GM12878 (cell line): ENCODE data around the gene TAF4. TPM values are rescaled to one million over a fixed set of nuclear protein-coding genes. Genes with fewer than 3 reads are reported as not detected.

Experiments
- ATAC-seq: fragments of 200-7000 bp; cut with Tn5 transposase; 3 replicates; pipeline ENCODE4 v1.9.1; 2020; ENCODE audit warnings: mild to moderate bottlenecking, moderate library complexity
- BruUV-seq: library from RNA; stranded (reverse); fragments of 400-500 nt; replicated peaks from 2 replicates; lab custom pipeline; 2021; lab: Mats Ljungman, UMichigan
- CTCF ChIA-PET: fragments of 300-600 bp; sonication (Branson Sonifier 250); formaldehyde crosslinking; extraction: SDS; loops from one replicate; lab custom pipeline; 2021; ENCODE audit warnings: inconsistent platforms; lab: Yijun Ruan, JAX
- POLR2A ChIA-PET: fragments of 350-600 bp; formaldehyde crosslinking; extraction: SDS; loops from one replicate; lab custom pipeline; 2021; ENCODE audit warnings: inconsistent platforms; lab: Charles Lee
- RAD21 ChIA-PET: fragments of 300-600 bp; sonication (Branson Sonifier 250); formaldehyde crosslinking; loops from one replicate; lab custom pipeline; 2023; ENCODE audit warnings: antibody characterized with exemption; ENCODE audit not compliant: unreplicated experiment; lab: Charles Lee
- SMC1A ChIA-PET: fragments of 300-600 bp; sonication (Branson Sonifier 250); formaldehyde crosslinking; loops from one replicate; lab custom pipeline; 2023; ENCODE audit not compliant: unreplicated experiment, uncharacterized antibody; lab: Charles Lee
- DNase-seq: peaks from one replicate; pipeline ENCODE4 v3.0.0-alpha.2; 2011; ENCODE audit warnings: low read depth, low spot score
- FAIRE-seq: peaks from 3 replicates; lab custom pipeline; 2011; peaks lifted over from hg19 to GRCh38; lab: Jason Lieb, UNC
- H2AFZ ChIP-seq: 2 replicates; pipeline ENCODE4 v1.6.0; 2011; ENCODE audit warnings: low read depth, low read length, control low read depth; ENCODE audit not compliant: control insufficient read depth
- H3K27ac ChIP-seq: 2 replicates; pipeline ENCODE4 v1.5.1; 2011; ENCODE audit warnings: control low read depth; ENCODE audit not compliant: control insufficient read depth, insufficient read depth
- H3K27me3 ChIP-seq, 2 experiments: replicated peaks in 1 of 2; 2 replicates each; pipeline versions ENCODE4 v1.6.0 to v1.6.1; 2011; ENCODE audit warnings: low read length in 1 of 2; ENCODE audit not compliant: control insufficient read depth in 2 of 2, insufficient read depth in 2 of 2
- H3K36me3 ChIP-seq, 2 experiments: 2 replicates each; pipeline ENCODE4 v1.5.1; 2011; ENCODE audit warnings: low read length in 1 of 2; ENCODE audit not compliant: control insufficient read depth in 2 of 2, insufficient read depth in 2 of 2
- H3K4me1 ChIP-seq: 2 replicates; pipeline ENCODE4 v1.6.1; 2011; ENCODE audit warnings: mild to moderate bottlenecking, low read length, moderate library complexity, mixed read lengths; ENCODE audit not compliant: control insufficient read depth, insufficient read depth
- H3K4me2 ChIP-seq: 2 replicates; pipeline ENCODE4 v1.6.0; 2011; ENCODE audit warnings: control low read depth; ENCODE audit not compliant: control insufficient read depth, insufficient read depth
- H3K4me3 ChIP-seq: fragments of 200-600 bp; sonication (generic); 2 replicates; pipeline ENCODE4 v1.5.1; 2016
- H3K79me2 ChIP-seq: 2 replicates; pipeline ENCODE4 v1.6.0; 2011; ENCODE audit warnings: low read length; ENCODE audit not compliant: control insufficient read depth, insufficient read depth
- H3K9ac ChIP-seq: 2 replicates; pipeline ENCODE4 v1.8.0; 2011; ENCODE audit warnings: low read length, control low read depth, mixed read lengths; ENCODE audit not compliant: control insufficient read depth, insufficient read depth
- H3K9me3 ChIP-seq: replicated peaks from 3 replicates; pipeline ENCODE4 v1.5.1; 2011; ENCODE audit warnings: mild to moderate bottlenecking, low read length; ENCODE audit not compliant: control insufficient read depth, insufficient read depth
- H4K20me1 ChIP-seq: 2 replicates; pipeline ENCODE4 v1.6.0; 2011; ENCODE audit not compliant: control insufficient read depth, insufficient read depth
- NFXL1 ChIP-seq: fragments of 450-650 bp; IDR thresholded peaks from 2 replicates; pipeline ENCODE4 v1.6.1; 2017; ENCODE audit warnings: antibody characterized with exemption, mild to moderate bottlenecking, borderline replicate concordance
- NR2C1 ChIP-seq: fragments of 450-650 bp; IDR thresholded peaks from 2 replicates; pipeline ENCODE4 v1.6.1; 2017; ENCODE audit warnings: antibody characterized with exemption, mild to moderate bottlenecking, moderate library complexity
- POLR2AphosphoS2 ChIP-seq: IDR thresholded peaks from 2 replicates; pipeline ENCODE4 v1.6.1; 2011; ENCODE audit warnings: low read depth, mild to moderate bottlenecking, low read length, improper control_type of control experiment, moderate library complexity
- RAD21 ChIP-seq: IDR thresholded peaks from 2 replicates; pipeline ENCODE4 v1.6.1; 2011; ENCODE audit warnings: mild to moderate bottlenecking, low read depth, low read length, moderate library complexity; ENCODE audit not compliant: insufficient read depth
- RELA ChIP-seq: fragments of 450-650 bp; IDR thresholded peaks from 2 replicates; pipeline ENCODE4 v1.8.0; 2014; ENCODE audit warnings: borderline replicate concordance; ENCODE audit not compliant: partially characterized antibody
- SIX5 ChIP-seq: IDR thresholded peaks from 2 replicates; pipeline ENCODE4 v1.6.1; 2011; ENCODE audit warnings: mild to moderate bottlenecking, low read depth, low read length, moderate library complexity; ENCODE audit not compliant: severe bottlenecking
- SMC3 ChIP-seq: IDR thresholded peaks from 2 replicates; pipeline ENCODE4 v1.6.1; 2011; ENCODE audit warnings: low read length, improper control_type of control experiment, borderline replicate concordance
- SRF ChIP-seq, 2 experiments: IDR thresholded peaks; 2 replicates each; pipeline ENCODE4 v1.6.1; 2011; ENCODE audit warnings: low read depth in 2 of 2, low read length in 2 of 2, mild to moderate bottlenecking in 1 of 2, moderate library complexity in 1 of 2
- SUZ12 ChIP-seq: fragments of 200-600 bp; sonication (generic); IDR thresholded peaks from one replicate; pipeline ENCODE4 v1.6.1; 2018; ENCODE audit warnings: antibody characterized with exemption, mild to moderate bottlenecking; ENCODE audit not compliant: unreplicated experiment
- TAF1 ChIP-seq: IDR thresholded peaks from 2 replicates; pipeline ENCODE4 v1.6.1; 2011; ENCODE audit warnings: mild to moderate bottlenecking, low read depth, low read length, borderline replicate concordance
- YBX1 ChIP-seq: fragments of 450-650 bp; IDR thresholded peaks from 2 replicates; pipeline ENCODE4 v1.6.1; 2016; ENCODE audit warnings: antibody characterized with exemption
- YY1 ChIP-seq: IDR thresholded peaks from 2 replicates; pipeline ENCODE4 v1.6.1; 2011; ENCODE audit warnings: low read depth, mild to moderate bottlenecking, low read length
- ZBTB33 ChIP-seq: fragments of 450-650 bp; IDR thresholded peaks from 2 replicates; pipeline ENCODE4 v1.6.1; 2017; ENCODE audit warnings: mild to moderate bottlenecking
- ZNF217 ChIP-seq: fragments of 450-650 bp; IDR thresholded peaks from 2 replicates; pipeline ENCODE4 v1.6.1; 2017; ENCODE audit warnings: antibody characterized with exemption, mild to moderate bottlenecking
- ZNF592 ChIP-seq: fragments of 450-650 bp; IDR thresholded peaks from 2 replicates; pipeline ENCODE4 v1.6.1; 2017; ENCODE audit warnings: mild to moderate bottlenecking, moderate library complexity
- ZNF687 ChIP-seq: fragments of 450-650 bp; IDR thresholded peaks from 2 replicates; pipeline ENCODE4 v1.6.1; 2017; ENCODE audit warnings: mild to moderate bottlenecking, moderate library complexity
- WGBS: methylation state at CpG from one replicate; pipeline ENCODE4 v1.1.6; 2016; ENCODE audit warnings: low lambda C conversion rate; ENCODE audit not compliant: insufficient replicate concordance, insufficient coverage; ENCODE audit errors: missing lambda C conversion rate; 5-methylcytosine and 5-hydroxymethylcytosine counted together
- in situ Hi-C: fragments of 300-500 bp; cut with MboI; formaldehyde crosslinking; loops from 9 replicates; pipeline ENCODE4 v1.14.3; 2018; ENCODE audit warnings: mixed read lengths
- intact Hi-C: fragments of 100-400 bp; cut with micrococcal nuclease; formaldehyde crosslinking; loops from one replicate; pipeline ENCODE4 v1.14.2; 2022; ENCODE audit not compliant: unreplicated experiment
- polyA plus RNA-seq, 11 experiments: library from polyadenylated mRNA; depleted of rRNA in 4 of 11; unstranded in 6 of 11; stranded (reverse) in 5 of 11; fragments of >200 nt; fragmentation: Nextera tagmentation in 4 of 11; fragmentation: Illumina TruSeq in 1 of 11; extraction: Ambion mirVana in 4 of 11; extraction: Trizol in 1 of 11; gene quantifications; 1 replicate in 1 of 11; 2 replicates in 10 of 11; pipeline versions ENCODE4 v1.2.1 to v1.2.3, GENCODE V29; 2011 to 2016; ENCODE audit warnings: inconsistent platforms in 2 of 11, missing spikeins in 2 of 11, low read depth in 1 of 11
- total RNA-seq, 4 experiments: library from RNA; depleted of rRNA in 3 of 4; stranded (reverse); fragments of >200 nt in 3 of 4; fragmentation: Illumina TruSeq in 1 of 4; extraction: Trizol in 1 of 4; gene quantifications; 2 replicates each; pipeline versions ENCODE4 v1.2.1 to v1.2.3, GENCODE V29; 2013 to 2021

Gene TAF4
- total and polyA plus RNA-seq, 10 of the 15 experiments (the other 5 are each of a cell fraction or from before 2014, with no cell fraction given) = 0.39 to 16.9 (median 3.4) TPM

GRCh38 chr20:61963149-61963548 is 102.5 kb downstream of the TAF4 start:
- H2AFZ ChIP-seq = no peak overlapping the region
- intact Hi-C loops (no loop called here), in situ Hi-C loops (no loop called here)
- no peaks in the 10 kb centered on the region for H3K79me2 ChIP-seq
- DNase-seq (no peak), FAIRE-seq (no peak), ATAC-seq (no peak)
- WGBS = 60% methylated on average over 9 of the region's 9 CpGs
- H3K9me3 ChIP-seq = no peaks in the 10 kb centered on the region
- BruUV-seq = no TSS peak
- no peaks in the 10 kb centered on the region for H3K4me1 ChIP-seq
- ChIA-PET SMC1A (no interaction called here), POLR2A (no interaction called here), CTCF (no interaction called here), RAD21 (no interaction called here)
- no peaks in the 10 kb centered on the region for H4K20me1 ChIP-seq
- no peaks in the 10 kb centered on the region for H3K36me3 ChIP-seq
- H3K9ac ChIP-seq = no peak overlapping the region
- H3K4me3 ChIP-seq = no peak overlapping the region
- no peak overlapping the region for H3K4me2 ChIP-seq
- H3K27me3 ChIP-seq = no peaks in the 10 kb centered on the region; a peak in 1 of 4 replicates
- no peak overlapping the region for H3K27ac ChIP-seq
- TF ChIP-seq SIX5 (no peak), YY1 (no peak), SRF (IDR thresholded peaks at IDR 0.05; ENCODE audit: low read depth in 2 of 2, low read length in 2 of 2) (no peak), ZNF217 (no peak), RAD21 (no peak), SUZ12 (no peak), TAF1 (no peak), NR2C1 (no peak), ZNF687 (no peak), RELA (no peak), POLR2AphosphoS2 (no peak), ZNF592 (no peak), SMC3 (no peak), YBX1 (no peak), NFXL1 (no peak), ZBTB33 (no peak)
